Suprapubic skin (tissue), 3 donors: Measurements from ENCODE around the gene RWDD4.

ENCODE experiments used
- POLR2A ChIP-seq, 2 donors: fragments of 450-650 bp; IDR thresholded peaks; one replicate each; pipeline ENCODE4 v1.6.1; 2017; ENCODE audit warnings: antibody characterized with exemption in 2 of 2, mild to moderate bottlenecking in 2 of 2, moderate library complexity in 2 of 2
- TF ChIP-seq, protein P1 (sequence below), 2 donors: fragments of 200-600 bp in 1 of 2; fragments of 450-650 bp in 1 of 2; sonication (generic) in 1 of 2; IDR thresholded peaks; one replicate each; pipeline ENCODE4 v1.5.1; 2016 to 2019; ENCODE audit warnings: antibody characterized with exemption in 2 of 2, mild to moderate bottlenecking in 1 of 2, moderate library complexity in 1 of 2

DNA sequence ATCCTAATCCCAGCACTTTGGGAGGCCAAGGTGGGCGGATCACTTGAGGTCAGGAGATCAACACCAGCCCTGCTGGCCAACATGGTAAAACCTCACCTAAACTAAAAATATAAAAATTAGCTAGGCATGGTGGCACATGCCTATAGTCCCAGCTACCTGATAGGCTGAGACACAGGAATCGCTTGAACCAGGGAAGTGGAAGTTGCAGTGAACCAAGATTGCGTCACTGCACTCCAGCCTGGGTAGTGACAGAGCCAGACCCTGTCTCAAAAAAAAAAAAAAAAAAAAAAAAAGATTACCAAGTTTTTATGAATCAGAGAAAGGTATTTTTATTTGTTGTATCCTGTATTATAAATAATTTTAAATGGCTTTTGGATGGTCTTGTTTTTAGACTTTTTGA lies 15.2 kb upstream of the RWDD4 start:
- TF ChIP-seq, protein P1, sequence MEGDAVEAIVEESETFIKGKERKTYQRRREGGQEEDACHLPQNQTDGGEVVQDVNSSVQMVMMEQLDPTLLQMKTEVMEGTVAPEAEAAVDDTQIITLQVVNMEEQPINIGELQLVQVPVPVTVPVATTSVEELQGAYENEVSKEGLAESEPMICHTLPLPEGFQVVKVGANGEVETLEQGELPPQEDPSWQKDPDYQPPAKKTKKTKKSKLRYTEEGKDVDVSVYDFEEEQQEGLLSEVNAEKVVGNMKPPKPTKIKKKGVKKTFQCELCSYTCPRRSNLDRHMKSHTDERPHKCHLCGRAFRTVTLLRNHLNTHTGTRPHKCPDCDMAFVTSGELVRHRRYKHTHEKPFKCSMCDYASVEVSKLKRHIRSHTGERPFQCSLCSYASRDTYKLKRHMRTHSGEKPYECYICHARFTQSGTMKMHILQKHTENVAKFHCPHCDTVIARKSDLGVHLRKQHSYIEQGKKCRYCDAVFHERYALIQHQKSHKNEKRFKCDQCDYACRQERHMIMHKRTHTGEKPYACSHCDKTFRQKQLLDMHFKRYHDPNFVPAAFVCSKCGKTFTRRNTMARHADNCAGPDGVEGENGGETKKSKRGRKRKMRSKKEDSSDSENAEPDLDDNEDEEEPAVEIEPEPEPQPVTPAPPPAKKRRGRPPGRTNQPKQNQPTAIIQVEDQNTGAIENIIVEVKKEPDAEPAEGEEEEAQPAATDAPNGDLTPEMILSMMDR (IDR thresholded peaks at IDR 0.05) = no peak
- TF ChIP-seq POLR2A (IDR thresholded peaks at IDR 0.05) = no peak
